Measurements from ENCODE around the gene FBRSL1.

FBRSL1 gene

DNA sequence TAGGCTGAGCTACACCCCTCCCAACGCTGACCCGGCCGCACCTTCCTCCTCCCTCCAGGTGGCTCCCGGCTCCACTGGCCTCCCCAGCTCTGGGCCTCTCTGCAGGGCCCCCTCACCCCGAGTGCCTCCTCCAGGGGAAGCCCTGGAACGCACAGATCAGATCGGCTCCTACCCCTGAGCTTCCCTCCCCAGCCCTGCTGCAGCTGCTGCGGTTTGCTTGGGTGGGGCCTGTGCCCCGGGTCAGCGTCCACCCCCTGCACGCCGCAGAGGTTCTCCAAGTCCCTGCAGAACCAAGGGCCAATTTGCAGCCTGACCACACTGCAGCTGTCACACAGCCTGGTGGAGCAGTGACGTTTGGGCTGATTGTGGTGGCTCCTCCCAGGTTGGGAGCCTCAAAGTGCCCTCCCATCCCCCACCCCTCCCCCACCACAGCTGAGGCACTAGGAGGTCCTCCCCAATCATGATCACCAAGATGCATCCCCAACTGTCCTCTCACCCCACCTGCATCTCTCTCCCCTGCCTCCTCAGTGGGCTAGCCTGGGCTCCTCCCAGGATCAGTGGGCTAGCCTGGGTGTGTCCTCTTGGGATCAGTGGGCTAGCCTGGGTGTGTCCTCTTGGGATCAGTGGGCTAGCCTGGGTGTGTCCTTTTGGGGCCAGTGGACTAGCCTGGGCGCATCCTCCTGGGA is 12.8 kb upstream of the FBRSL1 start:
- Histone ChIP-seq H3K27ac (ENCODE audit: low read depth, low read length) (no peak overlapping the region), H3K36me3 (ENCODE audit: control insufficient read depth in 5 of 5, insufficient read depth in 5 of 5, low read length in 5 of 5) (no peaks in the 10 kb centered on the region), H3K4me3 (ENCODE audit: low read depth in 1 of 5, low read length in 5 of 5) (no peak overlapping the region), H3K9me3 (ENCODE audit: control insufficient read depth in 5 of 5, low read length in 5 of 5) (peaks cover 0 to 5% (median 4%) of the 10 kb centered on the region in 5 donors), H3K9ac (ENCODE audit: low read length in 5 of 5) (no peak overlapping the region), H3K4me1 (ENCODE audit: control insufficient read depth in 5 of 5, insufficient read depth in 5 of 5, low read length in 5 of 5) (peaks cover 0 to 10% (median 0%) of the 10 kb centered on the region in 5 donors), H3K27me3 (ENCODE audit: control insufficient read depth in 5 of 5, insufficient read depth in 4 of 5, low read length in 5 of 5) (peaks cover 0 to 21% (median 15%) of the 10 kb centered on the region in 5 donors)

GRCh38 chr12:132477703-132478432 is 12.1 kb upstream of the FBRSL1 start:
- no peaks in the 10 kb centered on the region for H3K36me3 ChIP-seq (ENCODE audit: control insufficient read depth in 5 of 5, insufficient read depth in 5 of 5, low read length in 5 of 5)
- no peak overlapping the region for H3K4me3 ChIP-seq (ENCODE audit: low read depth in 1 of 5, low read length in 5 of 5)
- H3K4me1 ChIP-seq (ENCODE audit: control insufficient read depth in 5 of 5, insufficient read depth in 5 of 5, low read length in 5 of 5): peaks cover 0 to 5% (median 0%) of the 10 kb centered on the region in 5 donors
- H3K9me3 ChIP-seq (ENCODE audit: control insufficient read depth in 5 of 5, low read length in 5 of 5): peaks cover 0 to 11% (median 5%) of the 10 kb centered on the region in 5 donors
- H3K27ac ChIP-seq (ENCODE audit: low read depth, low read length): no peak overlapping the region
- peaks cover 0 to 28% (median 16%) of the 10 kb centered on the region in 5 donors for H3K27me3 ChIP-seq (ENCODE audit: control insufficient read depth in 5 of 5, insufficient read depth in 4 of 5, low read length in 5 of 5)
- no peak overlapping the region for H3K9ac ChIP-seq (ENCODE audit: low read length in 5 of 5)

DNA sequence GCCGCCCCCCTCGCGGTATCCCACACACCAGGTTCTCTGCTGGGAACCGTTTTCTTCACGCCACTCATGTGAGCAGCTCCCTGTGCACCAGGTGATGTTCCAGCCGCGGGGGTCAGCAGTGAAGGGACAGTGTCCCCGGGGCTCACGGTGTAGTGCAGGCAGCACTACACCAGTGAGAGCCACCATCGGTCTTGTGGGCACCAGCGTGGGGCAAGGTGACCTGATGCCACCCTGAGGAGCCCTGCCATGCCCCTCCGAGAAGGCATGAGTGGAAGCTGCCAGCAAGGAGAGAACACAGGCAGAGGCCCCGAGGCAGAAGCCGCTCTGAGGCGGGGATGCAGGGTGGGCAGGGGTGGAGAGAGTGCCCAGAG is 11.5 kb upstream of the FBRSL1 start:
- H3K27me3 ChIP-seq (ENCODE audit: control insufficient read depth in 5 of 5, insufficient read depth in 4 of 5, low read length in 5 of 5): peaks cover 0 to 29% (median 16%) of the 10 kb centered on the region in 5 donors
- H3K4me3 ChIP-seq (ENCODE audit: low read depth in 1 of 5, low read length in 5 of 5): no peak overlapping the region
- H3K4me1 ChIP-seq (ENCODE audit: control insufficient read depth in 5 of 5, insufficient read depth in 5 of 5, low read length in 5 of 5): peaks cover 0 to 5% (median 0%) of the 10 kb centered on the region in 5 donors
- H3K36me3 ChIP-seq (ENCODE audit: control insufficient read depth in 5 of 5, insufficient read depth in 5 of 5, low read length in 5 of 5): no peaks in the 10 kb centered on the region
- H3K27ac ChIP-seq (ENCODE audit: low read depth, low read length): no peak overlapping the region
- H3K9ac ChIP-seq (ENCODE audit: low read length in 5 of 5): no peak overlapping the region
- H3K9me3 ChIP-seq (ENCODE audit: control insufficient read depth in 5 of 5, low read length in 5 of 5): peaks cover 0 to 12% (median 5%) of the 10 kb centered on the region in 5 donors

- H3K9ac ChIP-seq (ENCODE audit: low read length in 5 of 5): no peak overlapping the region
- H3K27ac ChIP-seq (ENCODE audit: low read depth, low read length): no peak overlapping the region
- peaks cover 0 to 29% (median 16%) of the 10 kb centered on the region in 5 donors for H3K27me3 ChIP-seq (ENCODE audit: control insufficient read depth in 5 of 5, insufficient read depth in 4 of 5, low read length in 5 of 5)
These were observed 11.1 kb upstream of the FBRSL1 start for GRCh38 chr12:132478845-132479244.

DNA sequence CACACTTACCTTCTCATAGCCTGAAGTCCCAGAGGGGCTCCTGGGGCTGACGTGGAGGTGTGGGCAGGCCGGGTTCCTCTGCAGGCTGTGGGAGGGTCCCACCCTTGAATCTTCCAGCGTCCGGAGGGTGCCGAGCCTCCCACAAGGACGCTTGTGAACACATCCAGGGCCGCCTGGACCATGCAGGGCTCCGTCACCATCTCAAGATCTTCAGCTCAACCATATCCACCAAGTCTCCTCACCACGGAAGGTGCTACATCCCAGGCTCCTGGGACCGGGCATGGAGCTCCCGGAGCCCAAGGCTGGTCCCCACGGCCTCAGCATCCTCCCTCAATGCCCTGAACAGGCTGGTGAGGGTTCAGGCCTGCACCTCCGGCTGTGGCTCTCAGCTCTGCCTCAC is 10.7 kb upstream of the FBRSL1 start:
- H3K36me3 ChIP-seq (ENCODE audit: control insufficient read depth in 5 of 5, insufficient read depth in 5 of 5, low read length in 5 of 5): no peaks in the 10 kb centered on the region
- H3K9me3 ChIP-seq (ENCODE audit: control insufficient read depth in 5 of 5, low read length in 5 of 5): peaks cover 0 to 12% (median 5%) of the 10 kb centered on the region in 5 donors
- H3K9ac ChIP-seq (ENCODE audit: low read length in 5 of 5): no peak overlapping the region
- no peak overlapping the region for H3K4me3 ChIP-seq (ENCODE audit: low read depth in 1 of 5, low read length in 5 of 5)
- no peak overlapping the region for H3K27ac ChIP-seq (ENCODE audit: low read depth, low read length)
- H3K27me3 ChIP-seq (ENCODE audit: control insufficient read depth in 5 of 5, insufficient read depth in 4 of 5, low read length in 5 of 5): peaks cover 0 to 29% (median 16%) of the 10 kb centered on the region in 5 donors
- H3K4me1 ChIP-seq (ENCODE audit: control insufficient read depth in 5 of 5, insufficient read depth in 5 of 5, low read length in 5 of 5): peaks cover 0 to 3% (median 0%) of the 10 kb centered on the region in 5 donors

More at GRCh38 chr12:132478845-132479244, 11.1 kb upstream of the FBRSL1 start:
- H3K4me3 ChIP-seq (ENCODE audit: low read depth in 1 of 5, low read length in 5 of 5): no peak overlapping the region
- H3K9me3 ChIP-seq (ENCODE audit: control insufficient read depth in 5 of 5, low read length in 5 of 5): peaks cover 0 to 12% (median 5%) of the 10 kb centered on the region in 5 donors
- no peaks in the 10 kb centered on the region for H3K36me3 ChIP-seq (ENCODE audit: control insufficient read depth in 5 of 5, insufficient read depth in 5 of 5, low read length in 5 of 5)
- peaks cover 0 to 5% (median 0%) of the 10 kb centered on the region in 5 donors for H3K4me1 ChIP-seq (ENCODE audit: control insufficient read depth in 5 of 5, insufficient read depth in 5 of 5, low read length in 5 of 5)

- Histone ChIP-seq H3K27ac (ENCODE audit: low read depth, low read length) (no peak overlapping the region), H3K9ac (ENCODE audit: low read length in 5 of 5) (no peak overlapping the region), H3K4me3 (ENCODE audit: low read depth in 1 of 5, low read length in 5 of 5) (no peak overlapping the region), H3K27me3 (ENCODE audit: control insufficient read depth in 5 of 5, insufficient read depth in 4 of 5, low read length in 5 of 5) (peaks cover 0 to 29% (median 19%) of the 10 kb centered on the region in 5 donors), H3K36me3 (ENCODE audit: control insufficient read depth in 5 of 5, insufficient read depth in 5 of 5, low read length in 5 of 5) (no peaks in the 10 kb centered on the region), H3K9me3 (ENCODE audit: control insufficient read depth in 5 of 5, low read length in 5 of 5) (peaks cover 0 to 12% (median 5%) of the 10 kb centered on the region in 5 donors), H3K4me1 (ENCODE audit: control insufficient read depth in 5 of 5, insufficient read depth in 5 of 5, low read length in 5 of 5) (peaks cover 0 to 3% (median 0%) of the 10 kb centered on the region in 5 donors)
These were observed 9.9 kb upstream of the FBRSL1 start for GRCh38 chr12:132479938-132480622.

DNA sequence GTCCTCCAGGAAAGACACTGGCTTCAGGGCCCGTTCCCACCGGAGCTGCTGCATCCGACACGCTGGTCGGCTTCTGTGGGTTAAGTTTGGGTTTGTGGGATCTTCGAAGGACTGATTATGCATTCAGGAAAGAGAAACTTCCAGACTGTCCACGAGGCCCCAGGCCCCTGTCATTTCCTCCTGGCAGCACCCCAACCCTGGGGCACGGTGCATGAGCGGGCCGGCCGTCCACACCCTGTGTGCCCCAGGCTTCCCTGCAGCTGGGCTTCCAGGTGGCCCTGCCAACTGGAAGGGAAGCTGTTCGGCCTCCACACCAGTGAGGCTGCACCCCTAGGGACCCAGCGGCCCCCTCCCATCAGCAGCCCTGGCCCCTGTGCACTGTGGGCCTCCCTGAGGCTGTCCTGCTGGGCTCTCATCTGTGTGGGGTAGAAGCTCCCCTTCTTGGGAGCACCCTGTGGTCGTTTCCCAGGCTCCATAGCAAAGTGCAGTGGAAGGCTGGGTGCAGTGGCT is 9.3 kb upstream of the FBRSL1 start:
- Histone ChIP-seq H3K36me3 (ENCODE audit: control insufficient read depth in 5 of 5, insufficient read depth in 5 of 5, low read length in 5 of 5) (no peaks in the 10 kb centered on the region), H3K9me3 (ENCODE audit: control insufficient read depth in 5 of 5, low read length in 5 of 5) (peaks cover 0 to 8% (median 2%) of the 10 kb centered on the region in 5 donors), H3K4me3 (ENCODE audit: low read depth in 1 of 5, low read length in 5 of 5) (no peak overlapping the region), H3K27ac (ENCODE audit: low read depth, low read length) (no peak overlapping the region), H3K4me1 (ENCODE audit: control insufficient read depth in 5 of 5, insufficient read depth in 5 of 5, low read length in 5 of 5) (peaks cover 0 to 3% (median 0%) of the 10 kb centered on the region in 5 donors), H3K27me3 (ENCODE audit: control insufficient read depth in 5 of 5, insufficient read depth in 4 of 5, low read length in 5 of 5) (peaks cover 0 to 29% (median 19%) of the 10 kb centered on the region in 5 donors), H3K9ac (ENCODE audit: low read length in 5 of 5) (no peak overlapping the region)

DNA sequence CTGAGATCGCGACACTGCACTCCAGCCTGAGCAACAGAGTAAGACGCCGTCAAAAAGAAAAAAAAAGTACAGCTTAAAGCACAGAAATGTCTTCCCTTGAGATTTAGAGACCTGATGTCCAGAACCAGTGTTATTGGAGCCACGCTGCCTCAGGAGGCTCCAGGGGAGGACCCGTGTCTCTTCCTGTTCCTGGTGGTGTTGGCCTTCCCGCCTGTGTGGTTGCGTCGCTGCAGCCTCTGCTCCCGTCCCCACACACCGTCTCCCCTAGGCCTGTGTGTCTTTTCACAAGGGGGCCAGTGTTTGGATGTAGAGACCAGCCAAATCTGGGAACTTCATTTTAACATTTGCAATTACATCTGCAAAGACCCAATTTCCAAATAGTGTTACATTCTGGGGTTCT is 8.6 kb upstream of the FBRSL1 start:
- H3K27me3 ChIP-seq (ENCODE audit: control insufficient read depth in 5 of 5, insufficient read depth in 4 of 5, low read length in 5 of 5): peaks cover 0 to 29% (median 19%) of the 10 kb centered on the region in 5 donors
- H3K27ac ChIP-seq (ENCODE audit: low read depth, low read length): no peak overlapping the region
- H3K9ac ChIP-seq (ENCODE audit: low read length in 5 of 5): no peak overlapping the region
- peaks cover 0 to 3% (median 0%) of the 10 kb centered on the region in 5 donors for H3K4me1 ChIP-seq (ENCODE audit: control insufficient read depth in 5 of 5, insufficient read depth in 5 of 5, low read length in 5 of 5)
- H3K4me3 ChIP-seq (ENCODE audit: low read depth in 1 of 5, low read length in 5 of 5): no peak overlapping the region
- H3K36me3 ChIP-seq (ENCODE audit: control insufficient read depth in 5 of 5, insufficient read depth in 5 of 5, low read length in 5 of 5): no peaks in the 10 kb centered on the region
- H3K9me3 ChIP-seq (ENCODE audit: control insufficient read depth in 5 of 5, low read length in 5 of 5): peaks cover 0 to 6% (median 3%) of the 10 kb centered on the region in 5 donors

DNA sequence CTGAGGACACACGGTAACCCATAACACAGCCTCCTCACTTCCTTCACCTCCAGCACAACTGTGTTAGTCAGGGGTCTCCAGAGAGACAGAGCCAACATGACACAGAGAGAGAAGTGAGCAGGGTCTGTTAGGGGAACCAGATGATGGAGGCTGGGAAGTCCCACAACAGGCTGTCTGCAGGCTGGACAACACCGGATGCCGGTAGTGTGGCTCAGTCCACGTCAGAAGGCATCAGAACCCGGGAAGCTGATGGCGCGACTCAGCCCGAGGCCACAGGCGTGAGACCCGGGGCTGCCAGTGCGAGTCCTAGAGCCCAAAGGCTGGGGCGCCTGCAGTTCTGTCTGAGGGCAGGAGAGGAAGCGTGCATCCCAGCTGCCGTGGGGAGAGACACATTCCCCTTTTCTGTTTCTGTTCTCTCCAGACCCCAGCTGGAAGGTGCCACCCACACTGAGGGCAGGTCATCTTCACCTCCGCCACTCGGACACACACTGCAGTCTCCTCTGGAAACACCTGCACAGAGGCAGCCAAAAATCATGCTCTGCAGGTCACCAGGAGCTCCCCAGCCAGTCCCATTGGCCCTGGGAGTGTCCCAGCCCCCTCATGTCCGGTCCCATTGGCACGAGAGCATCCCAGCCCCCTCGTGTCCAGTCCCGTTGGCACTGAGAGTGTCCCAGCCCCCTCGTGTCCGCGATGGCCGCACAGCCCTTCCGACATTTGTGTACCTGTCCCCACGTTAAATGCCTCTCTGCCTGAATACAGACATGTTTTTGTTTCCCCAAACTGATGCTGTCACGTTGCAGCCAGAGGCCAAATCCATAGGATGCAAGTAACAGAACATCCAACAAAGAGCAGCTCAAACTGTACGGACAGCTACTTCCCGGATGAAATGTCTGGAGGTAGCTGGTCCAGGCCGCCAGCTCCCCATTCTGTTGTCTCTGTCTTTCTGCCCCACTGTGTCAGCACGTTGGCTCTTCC is 7.9 kb upstream of the FBRSL1 start:
- Histone ChIP-seq H3K9me3 (ENCODE audit: control insufficient read depth in 5 of 5, low read length in 5 of 5) (peaks cover 0 to 6% (median 3%) of the 10 kb centered on the region in 5 donors), H3K36me3 (ENCODE audit: control insufficient read depth in 5 of 5, insufficient read depth in 5 of 5, low read length in 5 of 5) (no peaks in the 10 kb centered on the region), H3K4me3 (ENCODE audit: low read depth in 1 of 5, low read length in 5 of 5) (no peak overlapping the region), H3K9ac (ENCODE audit: low read length in 5 of 5) (no peak overlapping the region), H3K27ac (ENCODE audit: low read depth, low read length) (no peak overlapping the region), H3K4me1 (ENCODE audit: control insufficient read depth in 5 of 5, insufficient read depth in 5 of 5, low read length in 5 of 5) (peaks cover 0 to 3% (median 0%) of the 10 kb centered on the region in 5 donors), H3K27me3 (ENCODE audit: control insufficient read depth in 5 of 5, insufficient read depth in 4 of 5, low read length in 5 of 5) (peaks cover 0 to 28% (median 19%) of the 10 kb centered on the region in 5 donors)
